Measurements from ENCODE around the gene AIRE. TPM values are rescaled to one million over a fixed set of nuclear protein-coding genes. Genes with fewer than 3 reads are reported as not detected.

The AIRE gene
- total RNA-seq, 3 donors from 2014 or later: not detected

GRCh38 chr21:44295163-44295573 lies 9.5 kb downstream of the AIRE start:
- Histone ChIP-seq H3K4me1 (peaks cover 0 to 4% of the 10 kb centered on the region in 2 donors), H3K4me3 (no peak overlapping the region), H3K27me3 (no peaks in the 10 kb centered on the region), H3K36me3 (no peaks in the 10 kb centered on the region), H3K9me3 (no peaks in the 10 kb centered on the region), H3K27ac (peak overlapping the region in 1 of 2 donors; percentile 3)
- intact Hi-C loops (cut with DNase I; ENCODE audit: low total_unique reads): no loop called here
- DNase-seq (ENCODE audit: low spot score in 2 of 2): no peak
- TF ChIP-seq CTCF (IDR thresholded peaks at IDR 0.05) (no peak), POLR2A (IDR thresholded peaks at IDR 0.05) (no peak), POLR2AphosphoS5 (IDR thresholded peaks at IDR 0.05) (no peak)

GRCh38 chr21:44295646-44296045 lies 10.0 kb downstream of the AIRE start:
- H3K4me3 ChIP-seq: no peak overlapping the region
- no peaks in the 10 kb centered on the region for H3K36me3 ChIP-seq
- no peak for TF ChIP-seq POLR2A (IDR thresholded peaks at IDR 0.05)
- no peak for TF ChIP-seq POLR2AphosphoS5 (IDR thresholded peaks at IDR 0.05)
- TF ChIP-seq CTCF (IDR thresholded peaks at IDR 0.05): no peak
- H3K9me3 ChIP-seq: no peaks in the 10 kb centered on the region
- no peaks in the 10 kb centered on the region for H3K27me3 ChIP-seq
- H3K27ac ChIP-seq: no peak overlapping the region
- DNase-seq (ENCODE audit: low spot score in 2 of 2): no peak
- intact Hi-C loops (cut with DNase I; ENCODE audit: low total_unique reads): no loop called here
- H3K4me1 ChIP-seq: peaks cover 0 to 4% of the 10 kb centered on the region in 2 donors

GRCh38 chr21:44296103-44296519 lies 10.4 kb downstream of the AIRE start:
- H3K9me3 ChIP-seq: no peaks in the 10 kb centered on the region
- intact Hi-C loops (cut with DNase I; ENCODE audit: low total_unique reads): no loop called here
- no peaks in the 10 kb centered on the region for H3K36me3 ChIP-seq
- H3K4me1 ChIP-seq: peaks cover 0 to 4% of the 10 kb centered on the region in 2 donors
- DNase-seq (ENCODE audit: low spot score in 2 of 2): no peak
- H3K27me3 ChIP-seq: no peaks in the 10 kb centered on the region
- no peak overlapping the region for H3K4me3 ChIP-seq
- no peak overlapping the region for H3K27ac ChIP-seq
- TF ChIP-seq POLR2A (IDR thresholded peaks at IDR 0.05) (no peak), POLR2AphosphoS5 (IDR thresholded peaks at IDR 0.05) (no peak), CTCF (IDR thresholded peaks at IDR 0.05) (no peak)

- Histone ChIP-seq H3K36me3 (no peaks in the 10 kb centered on the region), H3K4me3 (no peak overlapping the region), H3K4me1 (peaks cover 0 to 4% of the 10 kb centered on the region in 2 donors), H3K27ac (no peak overlapping the region), H3K9me3 (no peaks in the 10 kb centered on the region), H3K27me3 (no peaks in the 10 kb centered on the region)
- DNase-seq (ENCODE audit: low spot score in 2 of 2): no peak
- intact Hi-C loops (cut with DNase I; ENCODE audit: low total_unique reads): no loop called here
- no peak for TF ChIP-seq POLR2AphosphoS5 (IDR thresholded peaks at IDR 0.05)
- TF ChIP-seq CTCF (IDR thresholded peaks at IDR 0.05): no peak
- TF ChIP-seq POLR2A (IDR thresholded peaks at IDR 0.05): no peak
Measured at GRCh38 chr21:44296916-44297315, 11.2 kb downstream of the AIRE start.

GRCh38 chr21:44297525-44298290 lies 12.0 kb downstream of the AIRE start:
- DNase-seq (ENCODE audit: low spot score in 2 of 2): peak; percentile 83 to 88

More at GRCh38 chr21:44297525-44298290, 12.0 kb downstream of the AIRE start:
- H3K4me3 ChIP-seq: peak overlapping the region in 1 of 3 donors; percentile 19
- TF ChIP-seq CTCF (IDR thresholded peaks at IDR 0.05) (peak; percentile 83 to 89 (median 87)), POLR2A (IDR thresholded peaks at IDR 0.05) (no peak), POLR2AphosphoS5 (IDR thresholded peaks at IDR 0.05) (peak in 2 of 3 donors; percentile 24 to 48)
- no peaks in the 10 kb centered on the region for H3K27me3 ChIP-seq
- intact Hi-C loops (cut with DNase I; ENCODE audit: low total_unique reads): no loop called here
- no peaks in the 10 kb centered on the region for H3K9me3 ChIP-seq
- H3K4me1 ChIP-seq: peaks cover 0 to 11% of the 10 kb centered on the region in 2 donors
- H3K36me3 ChIP-seq: no peaks in the 10 kb centered on the region
- H3K27ac ChIP-seq: no peak overlapping the region
